Right renal cortex interstitium (tissue), 3 donors: Measurements from ENCODE around the gene ARHGEF10L. TPM values are rescaled to one million over a fixed set of nuclear protein-coding genes. Genes with fewer than 3 reads are reported as not detected.

ENCODE experiments used
- DNase-seq, 3 donors: peaks; one replicate each; pipeline ENCODE4 v3.0.0-alpha.2; 2013; ENCODE audit warnings: low read depth in 3 of 3, low spot score in 2 of 3
- polyA plus RNA-seq, 3 donors: library from polyadenylated mRNA; unstranded; fragments of 120-200 nt; gene quantifications; one replicate each; pipeline ENCODE4 v1.2.1, GENCODE V29; 2013; ENCODE audit not compliant: insufficient read length in 3 of 3

ARHGEF10L gene
- polyA plus RNA-seq, 3 donors: 35.7 to 41.5 (median 36.5) TPM

DNA sequence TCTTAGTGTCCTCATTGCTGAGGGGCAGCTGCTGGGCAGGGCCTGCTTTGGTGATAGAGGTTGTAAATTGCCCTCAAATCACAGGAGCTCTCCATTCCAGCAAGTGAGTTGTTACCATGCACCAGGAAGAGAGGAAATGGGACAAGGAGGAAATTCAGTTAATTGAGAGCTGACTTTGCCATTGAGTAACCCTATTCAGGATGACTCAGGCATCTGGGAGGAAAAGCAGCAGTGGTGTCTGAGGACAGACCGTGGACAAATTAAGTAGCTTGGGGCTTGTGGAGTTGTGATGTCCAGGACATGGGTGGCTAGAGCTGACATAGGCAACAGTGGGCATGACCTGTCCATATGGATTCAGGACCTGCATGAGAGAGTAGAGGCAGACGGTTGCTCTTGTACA lies 5.9 kb downstream of the ARHGEF10L start:
- no peak for DNase-seq

DNA sequence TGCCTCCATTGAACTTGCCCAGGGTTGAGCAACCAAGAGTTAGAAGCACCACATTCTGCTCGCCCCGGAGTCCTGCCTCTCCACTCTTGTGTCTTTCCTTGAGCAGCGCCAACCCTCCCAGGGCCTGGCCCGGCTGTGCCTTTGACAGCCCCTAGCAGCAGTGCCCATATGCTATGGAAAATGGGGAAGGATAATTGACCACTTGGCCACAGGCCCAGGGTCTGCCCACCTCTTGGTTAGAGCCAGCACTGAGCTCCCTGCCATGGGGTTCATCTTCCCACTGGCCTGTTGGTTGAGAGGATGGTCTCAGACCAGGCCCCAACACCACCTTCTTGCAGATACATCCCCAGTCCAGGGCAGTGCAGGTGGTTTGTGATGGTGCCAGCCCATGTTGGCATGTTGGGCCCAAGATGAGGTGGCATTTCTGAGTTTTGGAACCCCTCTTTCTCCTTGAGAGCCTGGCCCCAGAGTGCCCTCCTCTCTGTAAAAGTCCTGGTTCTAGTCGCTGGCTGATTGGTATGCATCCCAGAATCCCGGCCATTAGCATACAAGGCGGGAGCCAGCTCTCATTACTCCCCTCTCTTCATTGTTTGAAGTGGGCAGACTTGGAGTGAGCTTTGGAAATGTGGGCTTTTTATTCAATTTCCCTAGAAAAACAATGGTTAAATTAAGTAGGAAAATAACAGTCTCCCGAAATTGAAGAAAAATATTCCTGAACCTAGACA lies 7.6 kb downstream of the ARHGEF10L start:
- no peak for DNase-seq

DNA sequence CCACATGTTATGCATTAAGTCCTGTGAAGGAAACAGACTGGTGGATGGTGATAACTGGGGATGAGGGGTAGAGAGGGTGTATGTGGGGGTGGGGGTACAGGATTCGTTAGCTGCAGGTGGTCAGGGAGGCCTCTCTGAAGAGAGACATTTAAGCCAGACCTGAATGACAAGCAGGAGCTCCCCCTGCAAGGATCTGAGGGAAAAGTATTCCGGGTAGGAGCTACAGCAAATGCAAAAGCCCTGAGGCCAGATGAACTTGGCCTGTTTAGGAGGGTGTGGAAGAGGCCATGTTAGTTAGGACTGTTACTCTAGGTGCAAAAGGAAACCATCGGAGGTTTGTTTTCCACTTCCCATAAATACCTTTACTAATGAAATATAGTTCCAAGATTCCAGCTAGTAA lies 9.9 kb downstream of the ARHGEF10L start:
- DNase-seq: no peak

DNA sequence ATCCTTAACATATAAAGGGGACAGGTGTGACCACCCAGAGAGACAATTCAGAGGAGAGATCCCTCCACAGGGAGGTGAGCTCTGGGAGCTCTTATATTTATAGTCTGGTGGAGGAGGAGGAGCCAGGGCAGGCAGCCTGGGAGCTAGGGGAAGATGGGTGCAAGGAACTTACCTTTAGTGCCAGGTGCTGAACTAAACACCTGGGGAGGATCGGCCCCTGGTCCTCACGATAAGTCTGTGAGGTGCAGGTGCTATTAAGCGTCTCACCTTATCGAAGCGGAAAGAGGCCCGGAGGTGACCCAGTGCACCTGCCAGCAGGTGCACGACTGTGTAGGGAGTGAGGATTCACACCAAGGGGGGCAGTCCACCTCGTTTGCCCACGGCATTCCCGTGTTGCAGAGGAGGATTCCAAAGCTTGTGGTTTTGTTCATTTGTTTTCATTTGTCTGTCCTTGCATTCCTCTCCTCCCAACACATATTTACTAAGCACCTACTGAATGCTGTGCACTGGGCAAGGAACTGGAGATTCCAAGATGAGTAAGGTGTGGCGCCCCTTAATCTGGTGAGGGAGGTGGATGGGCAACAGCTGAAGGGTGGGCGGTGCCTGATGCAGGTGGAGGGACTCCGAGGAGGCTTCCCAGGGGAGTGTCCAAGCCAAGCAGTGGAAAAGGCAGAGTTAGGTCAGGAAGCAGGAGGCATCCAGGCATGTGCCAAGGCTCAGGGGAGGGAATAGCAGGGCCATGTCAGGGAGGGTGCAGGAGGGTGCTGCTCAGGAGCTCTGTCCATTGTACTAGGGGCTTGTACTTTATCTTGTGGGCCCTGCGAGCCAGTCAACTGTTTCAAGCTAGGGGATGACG lies 11.5 kb downstream of the ARHGEF10L start:
- no peak for DNase-seq

DNA sequence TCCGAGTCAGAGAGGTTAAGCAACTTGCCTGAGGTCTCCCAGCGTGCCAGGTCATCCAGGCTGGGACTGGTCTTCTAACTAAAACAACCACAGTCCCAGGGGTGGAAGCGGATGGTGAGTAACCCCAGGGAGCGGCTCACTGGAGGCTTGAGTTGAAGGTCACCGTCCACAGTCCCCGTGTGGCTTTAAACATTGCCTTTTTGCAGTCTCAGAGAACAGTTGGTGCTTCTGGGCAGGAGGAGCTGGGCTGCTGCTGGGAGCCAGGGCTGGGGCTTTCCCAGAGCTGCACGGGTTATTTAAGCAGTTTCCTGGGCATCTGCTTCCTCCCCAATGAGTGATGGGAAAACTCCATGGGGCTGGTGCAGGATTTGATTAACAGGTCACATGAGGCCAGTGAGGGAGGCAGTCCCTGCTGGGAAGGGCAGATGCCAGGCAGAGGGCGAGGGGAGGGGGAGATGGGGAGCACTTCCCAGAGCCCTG lies 12.3 kb downstream of the ARHGEF10L start:
- no peak for DNase-seq

DNA sequence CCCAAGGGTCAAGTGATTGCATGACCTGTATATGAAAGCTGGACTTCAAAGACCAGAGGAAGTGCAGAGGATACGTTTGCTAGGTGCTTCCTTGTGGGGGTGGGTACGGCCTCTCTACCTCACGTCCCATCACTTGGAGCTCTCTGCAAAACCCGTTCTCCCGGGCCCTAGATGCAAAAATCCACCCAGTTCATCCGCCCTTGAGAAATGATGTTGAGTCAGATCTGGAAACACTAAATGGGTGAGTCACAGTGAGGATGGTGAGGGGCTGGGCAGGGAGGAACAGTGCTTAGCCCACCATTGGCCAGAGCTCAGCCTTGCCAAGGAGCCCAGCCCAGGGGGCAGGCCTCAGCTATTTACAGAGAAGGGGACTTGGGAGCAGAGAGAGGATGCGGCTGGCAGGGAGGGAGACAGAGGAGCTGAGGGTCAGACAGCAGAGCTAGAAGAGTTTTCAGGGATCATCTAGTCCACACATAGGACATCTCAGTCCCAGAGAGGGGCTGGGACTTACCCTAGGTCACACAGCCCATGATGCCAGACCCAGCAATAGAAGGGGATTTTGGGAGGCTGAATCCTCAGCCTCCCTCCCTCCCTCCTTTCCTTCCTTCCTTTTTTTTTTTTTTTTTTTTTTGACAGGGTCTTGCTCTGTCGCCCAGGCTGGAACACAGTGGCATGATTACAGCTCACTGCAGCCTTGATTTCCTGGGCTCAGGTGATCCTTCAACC lies 14.6 kb downstream of the ARHGEF10L start:
- no peak for DNase-seq

DNA sequence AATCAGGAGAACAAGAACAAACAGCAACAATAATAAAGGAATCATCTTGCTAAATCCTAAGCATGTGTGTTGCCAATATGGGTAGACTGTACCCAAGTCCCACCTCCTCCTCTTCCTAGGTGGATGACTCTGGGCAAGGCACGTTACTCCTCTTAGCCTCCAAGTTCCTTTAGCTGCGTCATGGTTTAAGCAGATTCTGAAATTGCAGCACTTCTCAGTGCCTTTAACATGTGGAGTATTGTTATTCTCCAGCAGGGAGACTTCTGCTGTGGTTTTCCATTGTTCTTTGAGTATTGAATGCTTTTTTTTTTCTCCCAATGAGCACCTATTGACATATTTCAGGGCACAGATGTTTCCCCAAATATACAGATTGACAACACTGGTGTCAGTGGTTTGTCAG lies 15.5 kb downstream of the ARHGEF10L start:
- no peak for DNase-seq

DNA sequence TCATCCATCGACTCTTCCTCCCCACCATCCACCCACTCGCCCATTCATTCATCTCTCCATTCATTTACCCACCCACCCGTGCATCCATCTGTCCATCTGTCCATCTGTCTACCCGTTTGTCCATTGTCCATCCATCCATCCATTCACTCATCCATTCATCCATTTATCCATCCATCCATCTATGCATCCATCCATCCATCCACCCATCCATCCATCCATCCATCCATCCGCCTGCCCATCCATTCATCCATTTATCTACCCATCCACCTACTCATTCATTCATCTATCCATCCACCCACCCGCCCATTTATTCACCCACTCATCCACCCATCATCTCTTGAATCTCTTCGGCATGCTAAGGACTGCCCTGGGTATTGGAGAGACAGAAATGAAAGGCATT lies 18.5 kb downstream of the ARHGEF10L start:
- no peak for DNase-seq

DNA sequence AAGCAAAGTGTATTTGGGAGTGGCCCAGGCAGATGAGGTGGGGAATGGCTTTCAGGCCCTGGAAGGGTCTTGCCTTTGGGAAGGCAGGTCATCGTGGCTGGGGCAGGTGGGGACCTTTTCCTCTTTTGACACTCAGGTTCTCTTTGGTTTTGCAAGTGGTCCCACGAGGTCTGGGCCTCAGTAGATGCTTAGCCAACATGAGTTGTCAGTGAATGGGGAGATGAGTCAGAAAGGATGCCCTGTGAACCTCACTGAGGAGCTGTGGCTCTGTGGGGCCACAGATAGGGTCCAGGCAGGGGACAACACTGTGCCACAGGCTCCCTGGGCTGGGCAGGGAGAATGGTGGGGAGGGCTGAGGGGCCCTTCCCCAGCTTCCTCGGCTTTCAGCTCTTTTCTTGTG lies 19.0 kb downstream of the ARHGEF10L start:
- DNase-seq: no peak

DNA sequence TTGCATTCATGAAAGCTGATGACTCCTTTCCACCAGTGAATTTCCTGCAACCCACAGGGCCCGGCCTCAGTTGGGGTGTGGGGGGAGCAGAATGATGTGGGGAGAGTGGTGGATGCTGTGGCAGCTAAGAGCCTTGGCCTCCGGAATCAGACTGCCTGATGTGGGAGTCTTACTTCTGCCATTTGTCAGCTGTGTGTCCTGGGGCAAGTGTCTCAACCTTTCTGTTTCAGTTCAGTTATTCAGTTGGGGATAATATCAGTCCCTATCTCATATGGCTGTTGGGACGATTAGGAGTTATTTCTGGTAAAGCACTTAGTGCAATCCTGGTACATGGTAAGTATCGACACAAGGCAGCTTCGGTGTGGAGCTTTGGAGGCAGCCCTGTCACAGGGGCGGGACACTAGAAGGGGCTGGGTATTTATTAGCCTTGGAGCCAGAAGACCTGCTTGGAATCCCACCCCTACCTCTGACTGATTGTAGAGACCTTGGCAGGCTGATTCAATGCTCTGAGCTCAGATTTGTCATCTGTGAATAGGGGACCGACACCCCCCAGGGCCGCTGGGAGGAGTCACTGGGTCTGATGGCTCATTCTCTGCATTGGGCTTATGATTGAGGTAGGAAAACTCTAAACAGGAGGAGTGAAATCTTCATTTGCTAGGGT lies 19.6 kb downstream of the ARHGEF10L start:
- no peak for DNase-seq

DNA sequence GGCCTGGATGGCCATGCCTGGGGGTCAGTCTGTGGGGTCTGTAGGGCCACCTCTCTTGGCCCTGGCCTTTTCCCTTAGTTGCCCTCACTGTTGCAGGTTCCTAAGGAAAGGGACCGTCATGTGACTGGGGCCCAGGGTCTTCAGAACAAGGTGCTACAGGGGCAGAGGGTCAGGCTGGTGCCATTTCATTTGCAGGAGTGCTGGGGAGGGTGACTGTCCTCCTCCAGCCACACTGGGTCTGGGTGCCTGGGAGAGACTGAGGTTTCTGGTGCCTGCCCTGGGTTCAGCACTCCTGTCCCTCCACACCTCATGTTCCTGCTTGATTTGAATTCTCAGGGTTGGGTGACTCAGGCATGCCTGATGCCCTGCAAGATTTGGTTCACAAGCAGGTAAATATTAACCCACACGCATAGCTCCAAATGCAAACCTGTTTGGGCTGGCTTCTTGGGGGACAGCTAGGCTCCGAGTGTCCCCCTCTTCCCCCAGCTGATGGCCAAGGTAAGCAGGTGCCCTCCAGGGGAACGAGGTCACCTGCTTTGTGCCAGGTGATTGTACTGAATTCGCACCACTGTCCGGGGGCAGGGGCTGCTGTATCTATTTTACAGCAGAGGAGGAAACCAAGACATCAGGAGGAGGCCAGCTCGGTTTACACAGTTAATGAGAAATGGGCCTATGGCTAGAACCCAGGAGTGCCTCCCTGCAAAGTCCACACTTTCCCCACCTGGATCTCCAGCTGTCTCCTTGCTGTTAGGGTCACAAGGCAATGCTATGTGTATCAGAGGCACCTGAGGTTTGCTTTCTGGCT lies 20.3 kb downstream of the ARHGEF10L start:
- DNase-seq: no peak

DNA sequence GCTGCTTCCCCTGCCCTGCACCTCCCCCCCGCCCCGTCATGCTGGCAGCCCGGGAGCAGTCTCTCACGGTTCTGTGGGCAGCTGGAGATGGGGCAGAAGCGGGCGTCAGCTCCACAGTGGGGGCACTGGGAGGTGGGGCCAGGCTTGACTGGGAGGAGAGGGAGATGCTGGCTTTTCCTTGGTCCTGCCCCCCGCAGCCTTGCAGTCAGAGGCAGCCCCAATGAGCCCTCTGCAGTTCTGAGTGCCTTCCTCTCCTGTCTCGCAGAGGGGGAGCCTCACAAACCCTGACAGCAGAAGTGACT lies 21.7 kb downstream of the ARHGEF10L start:
- no peak for DNase-seq

DNA sequence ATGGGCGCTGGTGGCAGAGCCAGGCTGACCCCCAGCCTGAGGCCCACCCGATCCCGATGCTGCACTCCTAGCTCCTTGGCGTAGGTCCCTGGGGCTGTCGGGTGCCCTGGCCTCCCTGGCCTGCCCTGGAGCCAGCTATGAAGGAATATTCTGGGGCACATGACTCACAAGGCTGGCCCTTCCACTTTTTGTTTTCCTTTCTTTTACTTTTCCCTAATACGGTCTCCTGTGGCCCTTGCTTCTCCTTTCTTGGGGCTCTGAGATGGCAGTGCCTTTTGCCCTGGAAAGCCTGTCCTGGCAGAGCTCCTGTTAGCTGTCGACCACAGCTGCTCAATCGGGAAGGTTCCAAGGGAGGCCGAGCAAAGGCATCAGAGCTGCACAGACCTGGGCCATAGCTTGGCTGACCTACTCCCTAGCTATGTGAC lies 22.1 kb downstream of the ARHGEF10L start:
- DNase-seq: no peak

DNA sequence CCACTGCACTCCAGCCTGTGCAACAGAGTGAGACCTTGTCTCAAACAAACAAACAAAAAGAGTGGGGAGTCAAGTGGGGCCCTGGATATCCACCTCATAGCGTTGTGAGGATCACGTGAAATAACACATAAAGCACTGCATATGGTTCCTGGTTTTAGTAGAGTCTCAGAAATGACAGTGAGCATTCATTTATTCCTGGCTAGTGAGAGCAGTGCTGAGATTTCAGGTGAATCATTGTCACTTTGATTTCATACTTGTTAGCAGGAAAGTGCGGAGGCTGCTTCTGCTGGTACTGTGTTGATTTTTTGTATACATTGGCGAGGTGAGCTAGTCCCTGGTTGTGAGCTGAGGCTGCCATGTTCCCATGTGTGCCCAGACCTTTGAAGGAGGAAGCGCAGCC lies 22.9 kb downstream of the ARHGEF10L start:
- no peak for DNase-seq

DNA sequence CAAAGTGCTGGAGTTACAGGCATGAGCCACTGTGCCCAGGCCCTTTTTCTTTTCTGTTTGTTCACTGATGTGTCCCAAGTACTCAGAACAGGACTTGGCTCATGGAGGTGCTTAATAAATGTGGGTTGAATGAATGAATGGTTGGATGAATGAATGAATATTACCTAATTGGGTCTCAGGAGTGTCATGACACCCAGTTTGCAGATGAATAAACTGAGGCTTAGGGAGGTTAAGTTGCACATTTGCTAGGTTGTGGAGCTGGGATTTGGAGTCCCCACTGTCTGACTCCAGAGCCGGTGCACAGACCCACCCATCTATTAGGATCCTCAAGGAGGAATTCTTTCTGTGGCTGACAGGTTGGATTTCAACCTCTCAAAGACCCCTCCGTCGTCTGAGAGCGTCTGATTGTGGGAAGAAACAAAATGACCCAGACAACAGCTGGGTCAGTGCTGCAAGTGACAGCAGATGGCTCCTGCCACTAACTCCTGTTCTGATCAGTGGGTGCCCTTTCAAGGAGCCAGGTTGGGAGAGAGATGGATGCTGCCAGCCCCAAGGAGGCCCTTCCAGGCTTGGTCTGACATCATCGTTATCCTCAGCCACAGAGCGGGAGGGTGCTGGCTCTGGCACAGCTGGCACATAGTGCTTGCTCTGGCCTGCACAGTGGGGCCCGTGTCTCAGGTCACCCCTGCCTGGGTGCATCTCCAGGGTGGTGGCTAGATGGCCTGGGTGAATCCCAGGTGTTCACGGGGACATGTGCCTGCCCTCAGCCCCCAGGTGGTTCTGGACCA lies 24.2 kb downstream of the ARHGEF10L start:
- no peak for DNase-seq

DNA sequence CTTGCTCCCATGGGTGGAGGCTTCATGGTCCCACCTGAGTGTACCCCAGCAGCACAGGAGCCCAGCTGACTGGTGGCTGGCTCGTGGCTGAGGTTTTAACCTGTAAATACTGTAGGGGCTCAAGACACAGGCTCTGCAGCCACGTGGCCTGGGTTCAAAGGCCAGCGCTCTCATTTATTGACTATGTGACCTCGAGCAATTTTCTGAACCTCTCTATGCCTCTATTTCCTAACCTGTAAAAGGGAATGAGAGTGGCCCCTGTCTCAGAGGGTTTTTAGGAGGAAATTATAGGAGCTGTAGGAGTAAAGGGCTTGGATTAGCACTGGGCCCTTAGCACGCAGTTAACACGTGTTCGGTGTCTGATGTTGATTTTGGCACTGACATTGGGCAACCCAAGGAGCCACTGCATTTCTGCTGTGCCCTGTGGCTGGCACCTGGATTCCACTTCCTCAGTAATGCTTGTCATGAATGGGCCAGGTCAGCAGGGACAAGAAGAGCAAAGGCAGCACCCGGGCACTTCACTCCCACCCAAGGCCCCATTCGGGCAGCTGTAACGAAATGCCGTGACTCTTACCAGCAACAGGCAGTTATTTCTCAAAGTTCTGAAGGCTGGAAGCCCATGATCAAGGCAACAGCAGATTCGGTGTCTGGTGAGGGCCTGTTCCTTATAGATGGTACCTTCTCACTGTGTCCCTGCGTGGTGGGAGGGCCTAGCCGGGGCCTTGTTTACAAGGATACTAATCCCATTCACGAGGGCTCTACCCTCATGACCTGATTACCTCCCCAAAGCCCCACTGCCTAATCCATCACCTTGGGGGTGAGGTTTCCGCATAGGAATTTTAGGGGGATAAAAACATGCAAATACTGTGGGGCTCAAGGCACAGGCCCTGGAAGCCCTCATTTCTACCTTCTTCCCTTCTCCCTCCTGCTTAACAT lies 25.2 kb downstream of the ARHGEF10L start:
- DNase-seq: no peak

DNA sequence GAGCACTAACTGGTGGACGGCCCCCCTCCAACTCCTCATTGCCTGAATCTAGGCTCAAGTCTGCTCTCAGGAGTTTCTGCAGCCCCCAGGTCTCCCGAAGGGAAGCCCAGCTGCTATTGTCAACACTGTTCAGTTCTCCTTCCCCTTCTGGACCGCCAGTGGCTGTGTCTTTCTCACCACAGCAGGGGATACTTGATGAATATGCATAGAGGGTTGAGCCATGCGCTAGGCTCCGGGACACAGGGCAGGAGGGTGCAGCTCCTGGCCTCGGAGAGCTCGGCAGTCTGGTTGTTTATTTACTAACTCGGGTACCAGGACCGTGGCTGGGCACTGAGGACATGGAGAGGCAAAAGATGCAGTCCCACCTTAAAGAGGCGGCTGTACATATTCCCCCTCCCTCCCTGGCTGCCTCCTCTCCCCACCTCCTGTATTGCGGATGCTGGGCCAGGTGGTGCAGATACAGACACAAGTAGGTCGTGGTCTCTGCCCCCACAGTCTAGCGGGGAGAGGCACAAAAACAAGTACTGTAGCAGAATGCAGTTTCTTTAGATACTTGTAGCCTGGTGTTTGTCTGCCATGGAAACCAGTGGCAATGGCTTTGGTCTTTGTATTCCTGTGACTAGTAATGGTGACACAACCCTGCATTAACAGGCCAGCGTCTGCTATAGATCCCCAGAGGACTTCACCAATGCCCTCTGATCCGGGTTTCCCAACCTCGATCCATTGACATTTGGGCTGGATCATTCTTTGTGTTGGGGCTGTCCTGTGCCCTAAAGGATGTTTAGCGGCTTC lies 26.2 kb downstream of the ARHGEF10L start:
- no peak for DNase-seq
